Coronary artery (tissue), 2 donors: ENCODE measurements around the gene KRT77.

Source experiments
- DNase-seq: peaks from one replicate; pipeline ENCODE4 v3.0.0-alpha.2; 2017; ENCODE audit warnings: low spot score
- H3K27ac ChIP-seq, 2 donors: fragments of 200-600 bp; sonication (generic); one replicate each; pipeline ENCODE4 v1.5.1; 2016 to 2019
- H3K4me3 ChIP-seq: fragments of 200-600 bp; sonication (generic); 2 replicates; pipeline ENCODE4 v1.5.1; 2016; ENCODE audit warnings: mild to moderate bottlenecking, moderate library complexity
- TF ChIP-seq, protein P1 (sequence below): fragments of 200-600 bp; sonication (generic); IDR thresholded peaks from one replicate; pipeline ENCODE4 v1.5.1; 2019; ENCODE audit warnings: antibody characterized with exemption

The KRT77 gene

DNA sequence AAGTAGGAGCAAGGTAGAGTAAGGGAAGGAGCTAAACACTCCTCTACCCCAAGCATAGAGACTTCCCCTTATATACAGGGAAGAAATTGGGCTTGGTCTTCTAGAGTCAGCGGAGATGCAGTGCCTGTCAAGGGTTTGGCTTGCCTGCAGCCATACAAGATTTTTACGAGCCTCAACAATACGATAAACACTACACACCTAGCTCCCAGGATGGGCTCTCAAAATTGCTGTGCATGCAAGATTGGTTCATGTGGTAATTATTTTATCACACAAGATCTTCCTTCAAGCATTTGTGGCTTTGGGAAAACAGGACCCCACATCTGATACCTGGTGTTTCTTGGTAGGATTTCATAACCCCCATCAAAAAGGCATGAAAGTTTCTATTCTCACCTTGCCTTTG is 23.0 kb downstream of the KRT77 start, which contains the start of gene KRT1:
Gene KRT1, minus strand, starts transcription at position 45 of the 400 bp plus-strand sequence. CDS start 59 bp downstream, outside the sequence.
- Histone ChIP-seq H3K4me3 (no peak within 1 kb of the TSS), H3K27ac (no peak within 1 kb of the TSS)
- no peak for DNase-seq
- TF ChIP-seq, protein P1, sequence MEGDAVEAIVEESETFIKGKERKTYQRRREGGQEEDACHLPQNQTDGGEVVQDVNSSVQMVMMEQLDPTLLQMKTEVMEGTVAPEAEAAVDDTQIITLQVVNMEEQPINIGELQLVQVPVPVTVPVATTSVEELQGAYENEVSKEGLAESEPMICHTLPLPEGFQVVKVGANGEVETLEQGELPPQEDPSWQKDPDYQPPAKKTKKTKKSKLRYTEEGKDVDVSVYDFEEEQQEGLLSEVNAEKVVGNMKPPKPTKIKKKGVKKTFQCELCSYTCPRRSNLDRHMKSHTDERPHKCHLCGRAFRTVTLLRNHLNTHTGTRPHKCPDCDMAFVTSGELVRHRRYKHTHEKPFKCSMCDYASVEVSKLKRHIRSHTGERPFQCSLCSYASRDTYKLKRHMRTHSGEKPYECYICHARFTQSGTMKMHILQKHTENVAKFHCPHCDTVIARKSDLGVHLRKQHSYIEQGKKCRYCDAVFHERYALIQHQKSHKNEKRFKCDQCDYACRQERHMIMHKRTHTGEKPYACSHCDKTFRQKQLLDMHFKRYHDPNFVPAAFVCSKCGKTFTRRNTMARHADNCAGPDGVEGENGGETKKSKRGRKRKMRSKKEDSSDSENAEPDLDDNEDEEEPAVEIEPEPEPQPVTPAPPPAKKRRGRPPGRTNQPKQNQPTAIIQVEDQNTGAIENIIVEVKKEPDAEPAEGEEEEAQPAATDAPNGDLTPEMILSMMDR: no peak

DNA sequence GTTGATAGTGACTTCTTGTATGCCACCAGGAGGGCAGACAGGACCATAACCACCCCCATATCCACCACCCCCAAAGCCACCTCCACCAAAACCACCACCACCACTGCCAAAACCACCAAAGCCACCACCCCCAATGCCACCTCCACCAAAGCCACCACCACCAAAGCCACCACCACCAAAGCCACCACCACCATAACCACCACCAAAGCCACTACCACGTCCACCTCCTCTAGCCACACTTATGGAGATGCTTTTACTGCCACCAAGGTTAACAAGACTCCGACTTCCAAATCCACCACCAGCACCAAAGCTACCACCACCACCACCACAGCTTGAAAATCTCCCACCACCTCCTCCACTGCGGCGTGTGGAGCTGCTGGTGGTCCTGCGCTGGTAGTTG is 23.4 kb downstream of the KRT77 start:
- no peak for DNase-seq
- no peak overlapping the region for H3K27ac ChIP-seq
- H3K4me3 ChIP-seq: no peak overlapping the region
- TF ChIP-seq, protein P1: no peak

DNA sequence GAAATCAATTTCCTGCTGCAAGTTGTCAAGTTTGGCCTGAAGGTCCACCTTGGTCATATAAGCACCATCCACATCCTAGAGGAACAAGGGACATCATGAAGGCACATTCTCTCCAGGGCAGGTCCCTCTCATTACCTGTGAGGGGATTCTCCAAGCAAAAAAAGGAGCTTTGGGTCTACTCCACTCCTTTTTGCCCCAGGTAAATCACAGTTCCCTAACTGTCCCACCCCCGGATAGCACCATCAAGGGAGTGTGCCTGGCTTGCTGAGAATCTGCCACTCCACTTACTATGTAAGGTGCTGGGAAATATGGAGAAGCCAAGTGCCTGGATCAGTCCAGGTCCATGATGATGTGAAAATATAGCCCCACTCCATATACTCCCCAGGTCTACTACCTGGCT is 25.7 kb downstream of the KRT77 start:
- DNase-seq: no peak
- Histone ChIP-seq H3K4me3 (no peak overlapping the region), H3K27ac (no peak overlapping the region)
- TF ChIP-seq, protein P1: no peak

DNA sequence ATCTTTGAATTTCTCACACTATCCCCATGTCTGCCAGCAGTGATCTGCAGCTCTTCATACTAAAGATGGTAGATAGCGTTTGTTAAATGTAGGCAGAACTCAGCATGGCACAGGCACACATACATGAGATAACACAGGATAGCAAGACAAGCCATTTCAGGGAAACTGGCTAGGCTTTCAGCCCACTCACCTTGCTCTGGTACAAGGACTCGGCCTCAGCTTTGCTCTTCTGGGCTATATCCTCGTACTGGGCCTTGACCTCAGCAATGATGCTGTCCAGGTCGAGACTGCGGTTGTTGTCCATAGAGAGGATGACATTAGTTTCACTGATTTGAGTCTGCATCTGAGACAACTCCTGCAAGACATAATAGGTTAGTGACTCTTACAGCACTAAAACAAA is 26.2 kb downstream of the KRT77 start:
- TF ChIP-seq, protein P1: no peak
- Histone ChIP-seq H3K27ac (no peak overlapping the region), H3K4me3 (no peak overlapping the region)
- DNase-seq: no peak

DNA sequence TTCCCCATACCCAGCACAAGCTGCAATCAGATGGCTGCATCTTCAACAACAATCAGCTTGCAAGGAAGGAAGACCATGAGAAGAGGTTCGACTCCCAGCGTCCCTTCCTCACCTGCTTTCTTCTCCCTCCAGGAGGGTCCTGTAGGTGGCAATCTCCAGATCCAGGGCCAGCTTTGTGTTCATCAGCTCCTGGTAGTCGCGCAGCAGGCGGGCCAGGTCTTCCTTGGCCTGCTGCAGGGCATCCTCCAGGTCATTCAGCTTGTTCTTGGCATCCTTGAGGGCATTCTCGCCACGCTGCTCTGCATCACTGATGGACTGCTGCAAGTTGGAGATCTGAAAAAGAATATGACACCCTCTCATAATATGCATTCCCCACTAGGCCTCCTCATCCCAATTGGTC is 27.2 kb downstream of the KRT77 start:
- no peak for DNase-seq
- Histone ChIP-seq H3K27ac (no peak overlapping the region), H3K4me3 (no peak overlapping the region)
- TF ChIP-seq, protein P1: no peak

DNA sequence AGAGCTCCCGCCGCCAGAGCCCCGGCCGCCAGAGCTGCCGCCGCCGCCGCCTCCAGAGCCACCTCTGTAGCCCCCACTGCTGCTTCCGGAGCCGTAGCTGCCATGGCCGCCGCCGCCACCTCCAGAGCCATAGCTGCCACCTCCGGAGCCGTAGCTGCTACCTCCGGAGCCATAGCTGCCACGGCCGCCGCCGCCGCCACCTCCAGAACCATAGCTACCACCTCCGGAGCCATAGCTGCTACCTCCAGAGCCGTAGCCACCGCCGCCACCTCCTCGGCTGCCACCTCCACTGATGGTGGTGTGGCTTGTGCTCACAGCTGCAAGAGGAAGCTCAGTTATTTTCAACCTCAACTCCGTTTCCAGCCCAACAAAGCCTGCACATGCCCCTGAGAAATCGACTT is 28.0 kb downstream of the KRT77 start:
- TF ChIP-seq, protein P1: no peak
- no peak for DNase-seq
- no peak overlapping the region for H3K27ac ChIP-seq
- no peak overlapping the region for H3K4me3 ChIP-seq

DNA sequence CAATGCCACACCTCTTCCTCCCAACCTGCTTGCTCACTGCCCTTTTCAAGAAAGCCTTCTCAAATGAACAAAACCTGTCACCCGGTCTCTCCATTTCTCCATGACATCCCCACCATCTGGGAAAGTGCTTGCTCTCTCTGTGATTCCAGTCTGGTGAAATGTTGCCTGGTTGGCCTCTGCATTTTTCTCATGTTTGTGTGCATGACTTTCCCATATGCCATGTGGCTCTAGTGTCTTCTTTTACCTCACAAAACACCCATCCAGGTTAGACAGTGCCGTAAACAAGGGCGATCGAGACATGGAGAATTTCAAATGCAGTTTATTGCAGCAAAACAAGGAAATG is 28.9 kb downstream of the KRT77 start:
- Histone ChIP-seq H3K4me3 (no peak overlapping the region), H3K27ac (no peak overlapping the region)
- TF ChIP-seq, protein P1: no peak
- DNase-seq: no peak
